Measurements from ENCODE around the gene POLR2L. TPM values are rescaled to one million over a fixed set of nuclear protein-coding genes. Genes with fewer than 3 reads are reported as not detected.

Gene POLR2L
- total RNA-seq, 1 donor from 2014 or later: 17.5 TPM

DNA sequence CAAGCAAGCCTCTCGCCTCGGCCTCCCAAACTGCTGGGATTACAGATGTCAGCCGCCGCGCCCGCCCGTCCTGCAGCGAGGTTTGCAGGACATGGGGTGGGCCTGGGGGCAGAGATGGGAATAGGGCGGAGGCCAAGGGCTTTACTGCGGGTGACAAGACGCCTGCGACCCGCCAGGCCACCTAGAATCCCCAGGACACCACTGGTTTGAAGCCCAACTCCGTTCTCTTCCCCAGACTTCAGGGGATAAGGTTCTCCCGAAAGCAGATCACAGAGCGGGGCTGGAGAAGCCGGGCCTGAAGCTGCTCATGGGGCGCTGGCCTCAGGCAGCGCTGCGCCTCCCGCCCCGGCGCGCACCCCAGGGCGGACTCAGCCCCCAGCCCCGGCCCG lies 354 bp downstream of the POLR2L start:
- DNase-seq (ENCODE audit: low spot score in 2 of 2) (no peak), FAIRE-seq (no peak)

DNA sequence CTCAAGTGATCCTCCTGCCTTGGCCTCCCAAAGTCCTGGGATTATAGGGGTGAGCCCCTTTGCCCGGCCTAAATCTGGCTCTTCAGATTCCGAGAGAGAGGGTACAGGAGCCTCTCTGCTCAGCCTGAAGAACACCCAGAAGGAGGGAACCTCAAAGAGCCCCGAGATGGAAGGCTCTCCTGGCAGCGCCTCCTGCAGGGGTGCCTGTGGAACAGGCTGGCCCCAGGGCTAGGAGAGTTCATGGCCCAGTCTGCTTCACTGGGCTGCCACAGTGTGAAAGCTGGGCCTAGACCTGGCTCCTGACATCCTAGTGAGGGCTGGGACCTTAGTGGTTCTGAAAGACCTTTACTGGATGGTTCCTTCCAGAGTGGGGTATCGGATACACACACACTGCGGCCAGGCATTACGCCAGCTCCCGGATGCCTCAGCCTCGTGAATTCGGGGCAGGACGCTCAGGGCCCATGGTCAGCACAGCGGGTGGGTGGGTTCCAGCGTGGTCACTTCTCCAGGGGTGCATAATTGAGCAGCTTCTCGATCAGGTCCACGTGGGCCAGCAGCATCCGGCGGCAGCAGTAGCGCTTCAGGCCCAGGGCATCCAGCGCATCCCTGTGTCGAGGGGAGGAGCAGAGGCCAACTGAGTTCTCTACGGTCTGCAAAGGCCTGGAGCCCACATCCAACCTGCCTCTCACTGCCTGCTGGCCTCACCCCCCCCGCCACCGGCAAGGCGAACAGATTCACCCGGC lies 2.3 kb downstream of the POLR2L start:
- FAIRE-seq: no peak
- no peak for DNase-seq (ENCODE audit: low spot score in 2 of 2)

DNA sequence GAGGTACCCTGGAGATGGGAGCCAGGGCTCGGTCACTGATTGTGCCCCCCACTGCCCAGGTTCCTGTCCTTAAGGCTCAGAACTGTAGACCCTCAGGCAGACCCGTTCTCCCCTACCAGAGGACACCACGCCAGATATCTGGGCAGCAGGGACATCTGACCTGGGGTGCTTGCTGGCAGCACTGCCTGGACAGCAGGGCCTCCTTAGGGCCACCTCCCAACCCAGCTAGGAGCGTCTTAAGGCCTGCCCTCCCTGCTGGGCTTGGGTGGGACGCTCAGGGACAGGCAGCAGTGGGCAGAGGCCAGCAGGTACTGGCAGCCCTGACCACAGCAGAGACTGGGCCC lies 3.1 kb downstream of the POLR2L start:
- DNase-seq (ENCODE audit: low spot score in 2 of 2) (no peak), FAIRE-seq (no peak)

- FAIRE-seq: no peak
- DNase-seq (ENCODE audit: low spot score in 2 of 2): no peak
Observed at GRCh38 chr11:838441-839279, 3.7 kb downstream of the POLR2L start.

GRCh38 chr11:837990-838307 lies 4.4 kb downstream of the POLR2L start:
- no peak for DNase-seq (ENCODE audit: low spot score in 2 of 2)

DNA sequence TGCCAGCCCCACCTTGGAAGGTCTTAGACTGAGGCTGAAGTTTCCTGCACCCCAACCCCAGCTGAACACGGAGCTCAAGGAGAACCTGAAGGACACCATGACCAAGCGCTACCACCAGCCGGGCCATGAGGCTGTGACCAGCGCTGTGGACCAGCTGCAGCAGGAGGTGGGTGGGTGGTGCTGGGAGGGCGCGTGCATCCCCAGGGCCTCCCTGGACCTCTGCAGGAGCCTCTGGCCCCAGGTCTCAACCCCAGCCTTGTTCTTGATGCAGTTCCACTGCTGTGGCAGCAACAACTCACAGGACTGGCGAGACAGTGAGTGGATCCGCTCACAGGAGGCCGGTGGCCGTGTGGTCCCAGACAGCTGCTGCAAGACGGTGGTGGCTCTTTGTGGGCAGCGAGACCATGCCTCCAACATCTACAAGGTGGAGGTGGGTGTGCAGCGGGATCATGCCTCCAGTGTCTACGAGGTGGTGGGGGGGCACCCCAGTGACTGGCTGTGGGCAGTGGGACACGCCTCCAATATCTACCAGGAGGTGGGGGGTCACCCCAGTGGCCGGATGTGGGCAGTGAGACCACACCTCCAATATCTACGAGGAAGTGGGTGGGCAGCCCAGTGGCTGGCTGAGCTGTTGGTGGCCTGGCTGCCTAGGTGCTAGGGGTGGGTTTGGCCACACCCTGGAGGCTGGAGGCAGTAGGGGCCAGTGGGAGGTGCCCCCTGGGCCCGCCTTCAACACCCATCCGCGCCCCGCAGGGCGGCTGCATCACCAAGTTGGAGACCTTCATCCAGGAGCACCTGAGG lies 4.9 kb downstream of the POLR2L start:
- no peak for DNase-seq (ENCODE audit: low spot score in 2 of 2)
- no peak for FAIRE-seq

More at GRCh38 chr11:837990-838307, 4.4 kb downstream of the POLR2L start:
- FAIRE-seq: no peak

DNA sequence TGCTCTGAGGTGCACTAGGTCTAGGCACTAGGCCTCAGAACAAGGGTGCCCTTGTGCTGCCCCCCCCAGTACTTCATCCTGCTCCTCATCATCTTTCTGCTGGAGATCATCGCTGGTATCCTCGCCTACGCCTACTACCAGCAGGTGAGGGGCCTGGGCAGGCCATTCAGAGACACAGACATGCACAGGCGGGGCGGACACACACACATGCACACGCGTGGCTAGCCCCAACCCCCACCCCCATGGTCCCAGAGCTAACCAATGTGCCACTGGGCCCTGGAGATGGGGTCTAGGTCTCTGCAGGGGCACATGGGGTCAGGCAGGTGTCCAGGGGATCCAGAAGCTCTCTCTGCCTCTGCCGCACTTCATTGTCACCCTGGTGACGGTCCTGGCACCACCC lies 5.6 kb downstream of the POLR2L start:
- DNase-seq (ENCODE audit: low spot score in 2 of 2) (no peak), FAIRE-seq (no peak)

GRCh38 chr11:836274-836673 lies 6.1 kb downstream of the POLR2L start:
- DNase-seq (ENCODE audit: low spot score in 2 of 2): no peak
- FAIRE-seq: no peak

GRCh38 chr11:834371-835316 lies 7.7 kb downstream of the POLR2L start:
- peak in 1 of 2 donors; percentile 73 for DNase-seq (ENCODE audit: low spot score in 2 of 2)
- no peak for FAIRE-seq

DNA sequence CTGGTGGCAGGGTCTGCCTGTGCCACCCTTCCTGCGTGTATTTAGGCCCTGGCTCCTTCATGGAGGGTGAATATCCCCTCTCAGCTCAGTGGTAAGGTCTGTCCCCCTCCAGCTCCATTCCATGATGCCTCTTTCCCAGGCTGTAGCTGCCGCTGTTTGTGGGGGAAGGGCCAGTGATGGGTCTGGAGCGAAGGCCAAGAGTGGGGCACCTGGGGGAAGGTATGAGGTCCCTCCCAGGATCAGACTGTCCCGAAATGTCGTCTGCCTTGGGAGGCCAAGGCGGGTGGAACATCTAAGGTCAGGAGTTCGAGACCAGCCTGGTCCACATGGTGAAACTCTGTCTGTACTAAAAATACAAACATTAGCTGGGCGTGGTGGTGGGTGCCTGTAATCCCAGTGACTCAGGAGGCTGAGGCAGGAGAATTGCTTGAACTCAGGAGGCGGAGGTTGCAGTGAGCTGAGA lies 8.4 kb downstream of the POLR2L start:
- FAIRE-seq (no peak), DNase-seq (ENCODE audit: low spot score in 2 of 2) (no peak)

DNA sequence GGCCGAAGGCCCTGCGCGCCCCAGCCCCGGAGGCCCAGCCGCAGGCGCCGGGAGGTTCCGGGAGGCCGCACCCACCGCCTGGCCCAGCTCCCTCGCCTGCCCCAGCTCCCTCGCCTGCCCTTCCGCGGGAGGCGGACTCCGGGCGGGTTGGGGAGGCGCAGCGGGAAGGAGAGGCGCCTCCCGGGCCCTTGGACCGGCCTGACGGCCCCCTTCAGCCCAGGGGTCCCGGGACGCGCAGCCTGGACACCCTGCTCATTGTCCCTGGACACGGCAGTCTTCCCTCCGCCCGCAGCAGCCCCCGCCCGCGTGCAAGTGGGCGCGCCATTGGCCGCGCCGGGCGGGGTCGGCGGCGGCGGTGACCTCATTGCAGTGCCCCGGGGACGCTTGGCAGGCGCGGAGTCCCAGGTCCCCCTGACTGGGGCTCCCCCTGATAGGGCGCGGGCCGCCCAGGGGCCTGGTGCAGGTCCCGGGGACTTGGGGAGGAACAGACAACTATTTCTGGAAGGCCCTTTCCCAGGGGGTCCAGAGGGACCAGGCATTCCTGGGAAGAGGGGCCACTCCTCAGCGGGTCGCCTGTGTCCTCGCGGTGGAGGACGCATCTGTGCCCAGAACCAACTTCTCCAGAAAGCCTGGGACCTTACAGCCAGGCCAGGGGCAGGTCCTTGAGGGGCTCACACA lies 9.1 kb downstream of the POLR2L start:
- FAIRE-seq (no peak), DNase-seq (ENCODE audit: low spot score in 2 of 2) (no peak)

DNA sequence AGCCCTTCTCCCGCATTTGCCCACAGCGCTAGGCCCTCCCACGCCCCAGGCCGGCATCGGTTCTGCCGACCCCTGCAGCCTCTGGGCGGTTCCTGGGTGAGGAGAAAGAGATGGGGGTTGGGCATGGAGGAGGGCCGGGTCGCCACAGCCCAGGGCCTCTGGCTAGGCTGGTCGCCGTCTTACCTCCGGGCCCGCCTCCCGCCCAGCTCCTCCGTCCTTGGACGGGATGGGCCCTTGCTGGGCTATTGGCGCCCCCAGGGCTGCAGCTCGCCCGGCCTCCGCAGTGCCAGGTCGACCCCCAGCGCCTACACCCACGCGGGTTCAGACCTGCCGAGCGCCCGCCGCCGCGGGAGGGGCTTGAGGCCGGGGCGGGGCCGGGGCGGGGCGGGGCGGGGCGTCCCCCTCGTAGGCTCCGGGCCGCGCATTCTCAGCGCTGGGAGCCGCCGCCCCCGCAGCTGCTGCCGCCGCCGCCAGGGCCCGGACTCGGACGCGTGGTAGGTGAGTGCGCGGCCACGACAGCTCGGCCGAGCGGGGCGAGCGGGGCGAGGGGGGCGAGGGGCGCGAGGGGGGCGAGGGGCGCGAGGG lies 9.7 kb downstream of the POLR2L start, which contains the start of gene CD151:
CD151 (plus strand) TSS at position 424 of the 585 bp plus-strand sequence. CDS start 3,118 bp downstream, outside the sequence.
- DNase-seq (ENCODE audit: low spot score in 2 of 2) (peak in 1 of 2 donors; percentile 66), FAIRE-seq (no peak)

- no peak for FAIRE-seq
- no peak for DNase-seq (ENCODE audit: low spot score in 2 of 2)
Observed at GRCh38 chr11:831961-832528, 10.3 kb downstream of the POLR2L start.

DNA sequence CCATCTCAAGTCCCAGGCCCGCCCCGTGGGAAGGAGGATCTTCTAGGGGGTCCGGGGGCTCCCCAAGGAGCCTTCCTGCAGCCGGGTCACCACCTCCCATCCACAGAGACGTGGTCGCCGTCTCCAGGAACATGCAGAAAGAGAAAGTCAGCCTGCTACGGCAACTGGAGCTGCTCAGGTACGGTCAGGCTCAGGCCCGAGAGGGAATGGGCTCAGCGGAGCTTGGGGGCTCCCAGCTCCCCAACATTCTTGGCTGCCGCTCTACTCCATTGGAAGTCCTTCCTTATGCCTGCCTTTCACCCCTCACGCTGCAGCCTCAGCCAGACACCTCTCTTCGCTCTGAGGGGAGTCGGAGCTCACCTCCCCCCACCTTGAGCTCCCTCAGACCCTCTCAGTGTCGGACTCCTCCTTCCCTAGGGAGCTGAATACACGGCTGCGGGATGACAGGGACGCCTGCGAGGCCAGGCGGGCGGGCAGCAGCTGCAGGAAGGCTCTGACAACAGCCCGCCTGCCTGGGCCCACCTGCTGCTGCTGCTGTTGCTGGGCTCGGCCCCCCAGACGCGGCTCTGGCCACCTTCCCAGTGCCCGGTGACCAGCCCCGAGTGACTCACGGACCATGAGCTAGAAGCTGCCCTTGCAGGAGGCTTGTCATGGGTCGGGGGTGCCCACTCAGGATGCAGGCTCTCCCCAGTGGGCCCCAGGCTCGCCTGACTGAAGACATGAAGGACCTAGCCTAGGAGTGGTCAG lies 11.0 kb downstream of the POLR2L start:
- no peak for DNase-seq (ENCODE audit: low spot score in 2 of 2)
- no peak for FAIRE-seq

DNA sequence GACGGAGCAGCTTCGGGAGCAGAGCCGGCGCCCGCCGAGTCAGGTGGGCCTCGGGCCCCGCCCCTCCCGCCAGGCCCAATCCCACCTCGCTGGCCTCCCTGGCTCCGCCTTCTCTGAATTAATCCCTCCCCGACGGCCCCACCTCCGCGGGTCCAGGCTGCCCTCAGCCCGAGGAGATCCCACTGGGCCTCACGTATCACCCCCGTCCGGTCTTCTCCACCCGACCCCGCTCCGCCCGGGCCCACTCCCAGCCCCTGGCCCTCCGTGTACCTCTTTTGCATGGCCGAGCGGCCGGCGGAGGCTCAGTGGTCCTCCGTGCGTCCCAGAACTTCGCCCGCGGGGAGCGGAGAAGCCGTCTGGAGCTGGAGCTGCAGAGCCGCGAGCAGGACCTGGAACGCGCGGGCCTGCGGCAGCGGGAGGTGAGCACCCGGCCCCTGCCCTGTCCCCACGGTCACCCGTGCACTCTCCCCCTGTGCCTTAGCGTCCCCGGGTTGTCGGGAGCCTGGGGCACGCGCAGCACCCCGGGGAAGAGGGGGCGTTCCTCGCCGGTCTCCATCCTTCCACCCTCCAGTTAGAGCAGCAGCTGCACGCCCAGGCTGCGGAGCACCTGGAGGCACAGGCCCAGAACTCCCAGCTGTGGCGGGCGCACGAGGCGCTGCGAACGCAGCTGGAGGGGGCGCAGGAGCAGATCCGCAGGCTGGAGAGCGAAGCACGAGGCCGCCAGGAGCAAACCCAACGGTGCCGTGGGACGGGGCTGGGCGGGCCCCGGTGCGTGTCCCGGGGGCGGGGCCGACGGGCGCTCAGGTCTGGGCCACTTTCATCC lies 11.8 kb downstream of the POLR2L start:
- peak in 1 of 2 donors; percentile 58 for DNase-seq (ENCODE audit: low spot score in 2 of 2)

DNA sequence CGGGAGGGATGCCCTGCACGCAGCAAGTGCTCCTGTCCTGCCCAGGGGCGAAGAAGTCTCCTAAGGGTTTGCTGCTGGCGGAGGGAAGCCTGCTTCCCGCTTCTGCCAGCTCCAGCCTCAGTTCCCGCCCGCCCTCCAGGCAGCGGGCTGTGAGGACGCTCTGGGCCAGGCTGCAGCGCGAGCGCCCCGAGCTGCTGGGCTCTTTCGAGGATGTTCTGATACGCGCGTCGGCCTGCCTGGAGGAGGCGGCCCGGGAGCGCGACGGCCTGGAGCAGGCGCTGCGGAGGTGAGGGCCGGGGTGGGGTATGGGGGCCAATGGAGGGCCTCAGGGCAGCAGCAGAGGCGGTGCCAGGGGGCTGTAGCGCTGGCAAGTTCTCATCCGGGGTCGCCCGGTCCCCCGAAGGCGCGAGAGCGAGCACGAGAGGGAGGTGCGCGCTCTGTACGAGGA lies 12.5 kb downstream of the POLR2L start:
- no peak for FAIRE-seq
- no peak for DNase-seq (ENCODE audit: low spot score in 2 of 2)

More for the DNA sequence above, 11.8 kb downstream of the POLR2L start:
- no peak for FAIRE-seq
